ENCODE results near the gene MTG2.

MTG2 gene

DNA sequence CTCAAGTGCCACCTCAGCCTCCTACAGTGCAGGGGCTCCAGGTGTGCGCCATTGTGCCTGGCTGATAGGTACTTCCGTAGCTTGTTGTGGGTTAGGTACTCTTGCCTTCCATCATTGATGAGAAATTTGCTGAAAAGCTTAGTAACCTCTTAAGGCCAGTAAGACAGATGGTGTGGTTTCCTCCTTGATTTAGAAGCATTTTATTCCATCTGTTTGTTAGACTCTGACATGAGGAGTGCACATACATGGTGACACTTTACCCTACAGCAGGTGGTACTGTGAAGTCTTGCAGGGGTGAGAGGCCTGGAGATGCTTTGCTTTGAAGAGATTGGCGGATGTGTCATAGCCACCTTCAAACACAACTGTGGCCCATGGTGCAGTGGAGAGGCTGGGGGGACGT lies 14.8 kb upstream of the MTG2 start:
- no peak overlapping the region for H3K4me3 ChIP-seq (ENCODE audit: low read length)
- TF ChIP-seq, protein P1, sequence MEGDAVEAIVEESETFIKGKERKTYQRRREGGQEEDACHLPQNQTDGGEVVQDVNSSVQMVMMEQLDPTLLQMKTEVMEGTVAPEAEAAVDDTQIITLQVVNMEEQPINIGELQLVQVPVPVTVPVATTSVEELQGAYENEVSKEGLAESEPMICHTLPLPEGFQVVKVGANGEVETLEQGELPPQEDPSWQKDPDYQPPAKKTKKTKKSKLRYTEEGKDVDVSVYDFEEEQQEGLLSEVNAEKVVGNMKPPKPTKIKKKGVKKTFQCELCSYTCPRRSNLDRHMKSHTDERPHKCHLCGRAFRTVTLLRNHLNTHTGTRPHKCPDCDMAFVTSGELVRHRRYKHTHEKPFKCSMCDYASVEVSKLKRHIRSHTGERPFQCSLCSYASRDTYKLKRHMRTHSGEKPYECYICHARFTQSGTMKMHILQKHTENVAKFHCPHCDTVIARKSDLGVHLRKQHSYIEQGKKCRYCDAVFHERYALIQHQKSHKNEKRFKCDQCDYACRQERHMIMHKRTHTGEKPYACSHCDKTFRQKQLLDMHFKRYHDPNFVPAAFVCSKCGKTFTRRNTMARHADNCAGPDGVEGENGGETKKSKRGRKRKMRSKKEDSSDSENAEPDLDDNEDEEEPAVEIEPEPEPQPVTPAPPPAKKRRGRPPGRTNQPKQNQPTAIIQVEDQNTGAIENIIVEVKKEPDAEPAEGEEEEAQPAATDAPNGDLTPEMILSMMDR (conservative IDR thresholded peaks at IDR 0.05; ENCODE audit: low read depth, low read length), result no peak

DNA sequence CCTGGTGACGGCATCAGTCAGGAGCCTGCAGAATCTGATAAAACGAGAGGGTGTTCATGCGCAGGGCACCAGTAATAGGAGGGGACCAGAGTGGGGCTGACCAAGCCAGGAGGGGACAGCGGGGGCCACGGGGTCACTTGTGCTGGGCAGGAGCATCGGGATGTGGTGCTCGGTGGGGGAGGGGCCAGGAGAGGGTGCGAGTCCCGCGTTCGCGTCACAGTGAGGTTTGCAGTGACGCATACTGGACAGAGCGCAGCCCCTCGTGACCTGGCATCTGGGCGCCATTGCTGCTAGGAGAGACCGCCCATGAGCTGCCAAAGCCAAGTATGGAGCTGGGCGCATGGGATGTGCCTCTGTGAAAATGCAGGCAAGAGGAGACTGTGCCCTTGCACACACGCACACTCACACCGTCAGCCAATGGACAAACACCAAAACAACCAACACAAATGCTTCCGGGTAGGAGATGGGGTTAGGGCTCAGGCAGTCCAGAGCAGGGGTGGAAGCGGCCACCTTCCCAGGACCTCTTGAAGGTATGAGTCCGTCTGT lies 13.9 kb upstream of the MTG2 start:
- TF ChIP-seq, protein P1 (conservative IDR thresholded peaks at IDR 0.05; ENCODE audit: low read depth, low read length), result no peak
- no peak for DNase-seq (ENCODE audit: low read depth)
- no peak overlapping the region for H3K4me3 ChIP-seq (ENCODE audit: low read length)

More for the DNA sequence above, 14.8 kb upstream of the MTG2 start:
- DNase-seq (ENCODE audit: low read depth), result no peak

DNA sequence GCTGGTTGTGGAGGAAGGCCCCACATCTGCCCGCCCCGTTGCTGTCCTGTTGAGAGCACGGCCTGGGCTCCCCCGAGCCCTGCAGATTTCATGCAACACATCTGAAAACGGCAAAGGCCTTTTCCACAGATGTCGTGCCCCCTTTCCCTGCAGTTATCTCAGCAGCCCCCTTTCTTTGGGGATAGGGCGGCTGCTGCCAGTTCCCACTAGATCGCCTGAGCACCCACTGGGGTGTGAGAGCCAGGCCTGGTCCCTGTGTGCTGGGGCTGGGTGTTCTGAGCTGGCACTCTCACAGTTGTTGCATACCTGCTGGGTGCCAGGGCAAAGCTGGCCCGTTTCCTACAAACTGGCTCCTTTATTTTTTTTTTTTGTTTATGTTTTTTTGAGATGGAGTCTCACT lies 12.3 kb upstream of the MTG2 start:
- TF ChIP-seq, protein P1 (conservative IDR thresholded peaks at IDR 0.05; ENCODE audit: low read depth, low read length), result no peak
- DNase-seq (ENCODE audit: low read depth), result no peak
- H3K4me3 ChIP-seq (ENCODE audit: low read length), result no peak overlapping the region

DNA sequence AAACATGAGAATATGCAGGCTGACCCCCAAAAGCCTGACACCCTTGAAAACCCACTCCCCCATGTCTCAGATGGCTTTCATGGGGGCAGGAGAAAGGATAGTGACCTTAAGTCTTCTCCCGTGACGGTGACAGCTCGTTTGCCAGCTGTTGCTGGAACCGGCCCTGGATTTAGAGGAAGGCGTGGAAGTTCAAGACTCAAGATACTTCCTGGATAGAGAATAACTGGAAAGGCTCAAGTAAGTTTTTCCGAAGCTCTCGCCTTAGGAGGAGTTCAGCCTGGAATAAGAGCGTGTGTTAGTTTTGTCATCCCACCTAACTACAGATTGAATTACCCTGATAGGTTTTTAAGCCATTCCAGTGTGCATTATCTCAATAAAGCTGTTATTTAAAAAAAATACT lies 11.6 kb upstream of the MTG2 start:
- DNase-seq (ENCODE audit: low read depth), result no peak
- H3K4me3 ChIP-seq (ENCODE audit: low read length), result no peak overlapping the region
- TF ChIP-seq, protein P1 (conservative IDR thresholded peaks at IDR 0.05; ENCODE audit: low read depth, low read length), result no peak

DNA sequence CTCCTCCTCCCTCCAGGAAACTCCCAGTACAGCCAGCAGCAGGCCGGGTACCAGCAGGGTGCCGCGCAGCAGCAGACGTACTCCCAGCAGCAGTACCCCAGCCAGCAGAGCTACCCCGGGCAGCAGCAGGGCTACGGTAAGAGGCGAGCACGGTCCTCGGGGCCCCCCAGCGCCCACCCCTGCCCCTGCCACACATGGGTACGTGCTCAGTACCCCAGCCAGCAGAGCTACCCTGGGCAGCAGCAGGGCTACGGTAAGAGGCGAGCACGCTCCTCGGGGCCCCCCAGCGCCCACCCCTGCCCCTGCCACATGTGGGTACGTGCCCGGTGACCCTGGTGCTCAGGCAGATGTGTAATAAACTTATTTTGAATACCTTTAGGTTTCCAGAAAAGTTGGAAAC lies 10.2 kb upstream of the MTG2 start:
- H3K4me3 ChIP-seq (ENCODE audit: low read length), result no peak overlapping the region
- no peak for DNase-seq (ENCODE audit: low read depth)
- TF ChIP-seq, protein P1 (conservative IDR thresholded peaks at IDR 0.05; ENCODE audit: low read depth, low read length), result no peak

DNA sequence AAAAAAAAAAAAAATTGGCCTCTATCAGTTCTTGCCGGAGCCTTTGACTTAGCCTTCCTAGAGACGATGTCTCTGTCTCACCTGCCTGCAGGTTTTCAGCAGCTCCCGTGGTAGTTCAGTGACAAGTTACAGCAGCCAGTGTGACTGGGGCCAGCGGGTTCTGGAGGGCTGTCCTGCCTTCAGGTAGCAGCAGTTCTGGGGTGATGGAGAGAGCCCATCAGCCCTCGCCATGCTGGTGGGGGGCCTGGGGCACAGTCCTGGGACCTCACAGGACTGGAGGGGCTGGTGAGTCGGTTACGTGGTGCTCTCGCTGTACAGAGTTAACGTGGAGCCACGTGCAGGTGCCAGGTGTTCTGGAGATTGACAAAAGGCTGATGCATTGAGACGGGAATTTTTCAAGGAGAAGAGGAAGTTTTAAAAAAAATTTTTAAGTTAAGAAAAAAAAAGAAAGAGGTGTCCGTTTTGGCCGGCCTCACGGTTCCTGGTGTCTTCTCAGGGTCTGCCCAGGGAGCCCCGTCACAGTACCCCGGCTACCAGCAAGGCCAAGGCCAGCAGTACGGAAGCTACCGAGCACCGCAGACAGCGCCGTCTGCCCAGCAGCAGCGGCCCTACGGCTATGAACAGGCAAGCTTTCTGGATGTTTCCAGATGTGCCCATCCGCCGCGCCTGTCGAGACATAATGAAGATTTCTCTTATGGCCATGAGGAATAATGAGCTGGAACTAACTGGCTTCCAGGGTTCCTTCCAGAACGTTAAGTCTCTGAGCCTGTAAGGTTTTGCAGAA lies 8.6 kb upstream of the MTG2 start:
- TF ChIP-seq, protein P1 (conservative IDR thresholded peaks at IDR 0.05; ENCODE audit: low read depth, low read length), result no peak

More for the DNA sequence above, 8.6 kb upstream of the MTG2 start:
- no peak for DNase-seq (ENCODE audit: low read depth)
- no peak overlapping the region for H3K4me3 ChIP-seq (ENCODE audit: low read length)

Data from retinal pigment epithelial cell (primary cell).